Transverse colon (tissue), 4 donors: ENCODE results near the gene DMRT1.

ENCODE experiments used
- CTCF ChIP-seq, 5 experiments: fragments of 200-600 bp in 3 of 5; fragments of 450-650 bp in 2 of 5; sonication (generic) in 3 of 5; IDR thresholded peaks; 1 replicate in 2 of 5; 2 replicates in 3 of 5; pipeline ENCODE4 v1.5.1; 2016 to 2017; ENCODE audit warnings: antibody characterized with exemption in 5 of 5, inconsistent platforms in 3 of 5, mild to moderate bottlenecking in 2 of 5, moderate library complexity in 1 of 5
- POLR2A ChIP-seq: fragments of 450-650 bp; IDR thresholded peaks from one replicate; pipeline ENCODE4 v1.6.1; 2016; ENCODE audit warnings: antibody characterized with exemption, mild to moderate bottlenecking, moderate library complexity
- POLR2AphosphoS5 ChIP-seq, 3 donors: sonication (generic); formaldehyde crosslinking; IDR thresholded peaks; one replicate each; pipeline ENCODE4 v1.6.1; 2016; ENCODE audit warnings: antibody characterized with exemption in 3 of 3

- TF ChIP-seq CTCF (IDR thresholded peaks at IDR 0.05) (no peak), POLR2A (no peak), POLR2AphosphoS5 (IDR thresholded peaks at IDR 0.05) (no peak)
Measured at GRCh38 chr9:892123-892522, 50.6 kb downstream of the DMRT1 start.
